ENCODE data around the gene SH3D19. TPM values are rescaled to one million over a fixed set of nuclear protein-coding genes. Genes with fewer than 3 reads are reported as not detected.
A peak's percentile ranks its signal among the peaks of the same experiment; 100 is the strongest.

SH3D19 gene
- total and polyA plus RNA-seq, 8 donors = 11.0 to 129 (median 67.1) TPM

DNA sequence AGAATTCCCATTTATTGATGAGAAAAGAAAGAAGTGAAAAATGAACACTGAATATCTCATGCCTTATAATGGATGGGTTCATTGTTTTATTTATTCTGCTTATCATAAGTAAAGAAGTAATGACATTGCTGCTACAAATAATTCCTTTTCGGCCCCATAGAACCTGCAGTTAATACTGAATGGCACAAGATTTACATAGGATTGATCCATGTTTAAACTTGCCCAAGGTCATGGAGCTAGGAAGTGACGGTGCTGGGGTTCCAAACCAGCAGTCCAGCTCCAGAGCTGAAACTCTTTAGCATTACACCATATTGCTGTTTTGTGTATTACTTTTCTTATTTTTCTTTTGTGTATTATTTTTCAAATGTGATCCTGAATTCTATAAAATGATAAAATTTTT, 78.7 kb downstream of the SH3D19 start:
- intact Hi-C loops (cut with DNase I; ENCODE audit: low total_unique reads) = no loop called here
- Histone ChIP-seq H3K27ac (no peak overlapping the region), H3K4me1 (peaks cover 0 to 8% (median 4%) of the 10 kb centered on the region in 4 donors), H3K4me3 (no peak overlapping the region), H3K27me3 (no peaks in the 10 kb centered on the region), H3K9me3 (no peaks in the 10 kb centered on the region), H3K36me3 (no peaks in the 10 kb centered on the region)
- WGBS, 5 donors = 37 to 61% (median 52%) methylated on average over 2 of the region's 2 CpGs
- peak in 1 of 2 donors; percentile 19 for DNase-seq
- TF ChIP-seq POLR2A (IDR thresholded peaks at IDR 0.05) (no peak), EP300 (IDR thresholded peaks at IDR 0.05) (no peak), POLR2AphosphoS5 (IDR thresholded peaks at IDR 0.05) (no peak)
- TF ChIP-seq, protein P1, sequence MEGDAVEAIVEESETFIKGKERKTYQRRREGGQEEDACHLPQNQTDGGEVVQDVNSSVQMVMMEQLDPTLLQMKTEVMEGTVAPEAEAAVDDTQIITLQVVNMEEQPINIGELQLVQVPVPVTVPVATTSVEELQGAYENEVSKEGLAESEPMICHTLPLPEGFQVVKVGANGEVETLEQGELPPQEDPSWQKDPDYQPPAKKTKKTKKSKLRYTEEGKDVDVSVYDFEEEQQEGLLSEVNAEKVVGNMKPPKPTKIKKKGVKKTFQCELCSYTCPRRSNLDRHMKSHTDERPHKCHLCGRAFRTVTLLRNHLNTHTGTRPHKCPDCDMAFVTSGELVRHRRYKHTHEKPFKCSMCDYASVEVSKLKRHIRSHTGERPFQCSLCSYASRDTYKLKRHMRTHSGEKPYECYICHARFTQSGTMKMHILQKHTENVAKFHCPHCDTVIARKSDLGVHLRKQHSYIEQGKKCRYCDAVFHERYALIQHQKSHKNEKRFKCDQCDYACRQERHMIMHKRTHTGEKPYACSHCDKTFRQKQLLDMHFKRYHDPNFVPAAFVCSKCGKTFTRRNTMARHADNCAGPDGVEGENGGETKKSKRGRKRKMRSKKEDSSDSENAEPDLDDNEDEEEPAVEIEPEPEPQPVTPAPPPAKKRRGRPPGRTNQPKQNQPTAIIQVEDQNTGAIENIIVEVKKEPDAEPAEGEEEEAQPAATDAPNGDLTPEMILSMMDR (IDR thresholded peaks at IDR 0.05) = no peak

DNA sequence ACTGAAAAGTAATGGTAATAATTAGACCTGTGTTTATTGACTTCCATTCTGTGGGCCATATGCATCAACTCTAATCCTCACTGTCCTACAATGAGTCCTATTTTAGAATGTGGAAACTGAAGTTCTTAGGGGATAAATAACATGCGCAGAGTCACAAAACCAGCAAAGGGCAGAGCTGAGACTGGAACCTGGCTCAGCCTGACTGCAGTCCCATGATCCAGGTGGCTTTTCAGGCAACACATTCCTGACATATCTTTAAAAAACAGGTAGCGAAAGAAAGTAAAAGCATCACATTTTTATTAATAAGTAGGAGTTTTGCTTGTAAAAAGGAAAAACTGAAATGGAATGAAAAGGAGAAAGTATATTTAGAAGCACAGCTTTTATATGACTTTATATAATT, 83.1 kb downstream of the SH3D19 start:
- Histone ChIP-seq H3K27me3 (no peaks in the 10 kb centered on the region), H3K36me3 (no peaks in the 10 kb centered on the region), H3K27ac (no peak overlapping the region), H3K4me3 (no peak overlapping the region), H3K9me3 (no peaks in the 10 kb centered on the region), H3K4me1 (peaks cover 0 to 25% (median 4%) of the 10 kb centered on the region in 4 donors)
- TF ChIP-seq POLR2AphosphoS5 (IDR thresholded peaks at IDR 0.05) (no peak), EP300 (IDR thresholded peaks at IDR 0.05) (no peak), POLR2A (IDR thresholded peaks at IDR 0.05) (no peak)
- TF ChIP-seq, protein P1 (IDR thresholded peaks at IDR 0.05) = no peak
- DNase-seq = no peak
- intact Hi-C loops (cut with DNase I; ENCODE audit: low total_unique reads) = no loop called here
- WGBS, 5 donors = 93 to 100% (median 98%) methylated on average over 2 of the region's 2 CpGs

DNA sequence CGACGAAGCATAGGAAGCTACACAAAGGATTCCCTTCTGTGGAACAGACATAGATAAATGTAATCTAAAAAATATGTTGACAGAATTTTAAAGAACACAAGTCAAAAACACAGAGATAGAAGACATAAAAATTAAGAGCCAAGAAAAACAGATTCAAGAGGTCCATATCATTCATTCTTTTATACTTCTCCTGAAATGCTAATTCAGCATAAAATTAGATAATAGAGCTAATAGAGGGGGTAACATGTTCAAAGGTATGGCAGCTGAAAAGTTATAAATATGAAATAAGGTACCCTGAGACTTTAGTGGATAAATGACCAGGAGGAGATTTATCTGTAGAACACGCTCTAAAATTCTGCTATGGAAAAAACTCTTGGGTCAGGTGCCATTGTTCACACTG, 85.8 kb downstream of the SH3D19 start:
- intact Hi-C loops (cut with DNase I; ENCODE audit: low total_unique reads) = no loop called here
- no peak for DNase-seq
- no peak overlapping the region for H3K4me3 ChIP-seq
- no peak overlapping the region for H3K27ac ChIP-seq
- WGBS, 5 donors = 89 to 97% (median 94%) methylated on average over 3 of the region's 3 CpGs
- peaks cover 0 to 21% (median 4%) of the 10 kb centered on the region in 4 donors for H3K4me1 ChIP-seq
- H3K27me3 ChIP-seq = no peaks in the 10 kb centered on the region
- H3K36me3 ChIP-seq = no peaks in the 10 kb centered on the region
- no peaks in the 10 kb centered on the region for H3K9me3 ChIP-seq
- TF ChIP-seq POLR2AphosphoS5 (IDR thresholded peaks at IDR 0.05) (no peak), POLR2A (IDR thresholded peaks at IDR 0.05) (no peak), EP300 (IDR thresholded peaks at IDR 0.05) (no peak)
- TF ChIP-seq, protein P1 (IDR thresholded peaks at IDR 0.05) = no peak

DNA sequence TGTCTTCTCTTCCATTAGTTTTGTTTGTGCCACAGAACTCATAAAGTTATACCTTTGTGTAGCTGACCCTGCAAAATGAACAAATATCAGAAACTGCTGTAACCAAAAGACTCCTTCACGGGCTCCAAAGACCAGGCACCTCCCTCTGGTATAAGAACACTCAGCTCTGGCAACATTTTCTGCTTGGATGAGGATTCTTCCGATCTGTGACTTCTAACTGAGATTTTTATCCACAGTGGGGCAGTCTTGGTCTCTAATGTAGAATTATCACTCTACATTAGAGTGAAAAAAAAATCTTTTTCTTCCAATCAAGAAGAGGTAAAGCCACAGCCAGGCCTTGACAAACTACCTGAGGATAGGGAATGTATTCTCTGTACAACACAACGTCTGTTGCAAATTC, 86.9 kb downstream of the SH3D19 start:
- Histone ChIP-seq H3K27ac (no peak overlapping the region), H3K36me3 (no peaks in the 10 kb centered on the region), H3K9me3 (no peaks in the 10 kb centered on the region), H3K4me1 (peaks cover 0 to 17% (median 0%) of the 10 kb centered on the region in 4 donors), H3K27me3 (no peaks in the 10 kb centered on the region), H3K4me3 (no peak overlapping the region)
- intact Hi-C loops (cut with DNase I; ENCODE audit: low total_unique reads) = no loop called here
- TF ChIP-seq, protein P1 (IDR thresholded peaks at IDR 0.05) = no peak
- TF ChIP-seq POLR2A (IDR thresholded peaks at IDR 0.05) = no peak
- peak in 1 of 2 donors; percentile 53 for DNase-seq
- WGBS, 5 donors = 30 to 67% (median 52%) methylated on average over 3 of the region's 3 CpGs
